Thyroid gland (tissue), 4 donors: ENCODE measurements around the gene HS6ST3. TPM values are rescaled to one million over a fixed set of nuclear protein-coding genes. Genes with fewer than 3 reads are reported as not detected.

Experiments
- DNase-seq, 2 donors: peaks; one replicate each; pipeline ENCODE4 v3.0.0-alpha.2; 2019
- H3K27ac ChIP-seq, 3 donors: fragments of 200-600 bp; sonication (generic); 1 replicate in 2 of 3; 2 replicates in 1 of 3; pipeline ENCODE4 v1.5.1; 2016 to 2019; ENCODE audit warnings: mild to moderate bottlenecking in 1 of 3, moderate library complexity in 1 of 3
- H3K27me3 ChIP-seq: fragments of 200-600 bp; sonication (generic); one replicate; pipeline ENCODE4 v1.5.1; 2019
- H3K36me3 ChIP-seq, 2 donors: fragments of 200-600 bp; sonication (generic); one replicate each; pipeline ENCODE4 v1.5.1; 2016 to 2019
- H3K4me1 ChIP-seq, 2 donors: fragments of 200-600 bp; sonication (generic); one replicate each; pipeline ENCODE4 v1.5.1; 2017 to 2019
- H3K4me3 ChIP-seq, 3 donors: fragments of 200-600 bp; sonication (generic); replicated peaks in 1 of 3; 1 replicate in 2 of 3; 2 replicates in 1 of 3; pipeline ENCODE4 v1.5.1; 2016; ENCODE audit warnings: mild to moderate bottlenecking in 1 of 3
- H3K9me3 ChIP-seq: fragments of 200-600 bp; sonication (generic); one replicate; pipeline ENCODE4 v1.5.1; 2017
- POLR2A ChIP-seq, 2 donors: fragments of 450-650 bp; IDR thresholded peaks; one replicate each; pipeline ENCODE4 v1.6.1; 2017; ENCODE audit warnings: antibody characterized with exemption in 2 of 2, mild to moderate bottlenecking in 2 of 2, moderate library complexity in 1 of 2
- WGBS, 2 donors: methylation state at CpG; one replicate each; pipeline ENCODE4 v1.1.5; 2017; 5-methylcytosine and 5-hydroxymethylcytosine counted together
- intact Hi-C: fragments of 100-400 bp; cut with DNase I; formaldehyde crosslinking; loops from one replicate; pipeline ENCODE4 v1.15.1; 2023
- total RNA-seq, 4 donors: library from RNA; depleted of rRNA; stranded (reverse); fragments of >200 nt; gene quantifications; one replicate each; pipeline ENCODE4 v1.2.3, GENCODE V29; 2016
- TF ChIP-seq, protein P1 (sequence below), 6 experiments: fragments of 200-600 bp in 3 of 6; fragments of 450-650 bp in 3 of 6; sonication (generic) in 3 of 6; IDR thresholded peaks; one replicate each; pipeline ENCODE4 v1.5.1; 2016 to 2019; ENCODE audit warnings: antibody characterized with exemption in 6 of 6, mild to moderate bottlenecking in 2 of 6, inconsistent platforms in 1 of 6, moderate library complexity in 1 of 6

HS6ST3 gene
- total RNA-seq, 4 donors from 2014 or later: 2.0 to 5.8 (median 5.0) TPM

DNA sequence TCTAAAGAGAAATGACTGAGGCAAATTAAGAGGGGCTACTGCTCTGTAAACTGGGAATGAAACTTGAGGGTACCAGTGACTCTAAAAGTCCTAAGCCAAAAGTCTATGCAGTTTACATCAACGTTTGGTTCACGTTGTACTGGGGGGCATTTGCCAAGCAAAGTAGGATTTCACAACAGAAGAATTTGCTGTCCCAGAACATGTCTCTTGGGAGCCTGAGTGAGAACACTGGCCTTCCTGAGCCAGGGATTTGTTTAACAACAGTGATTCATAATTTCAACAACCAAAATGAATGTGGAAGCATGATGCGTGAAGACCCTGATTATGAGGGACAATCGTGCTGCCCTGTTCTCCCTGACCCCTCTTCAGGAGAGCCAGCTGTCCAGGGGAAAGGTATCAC, 726.4 kb downstream of the HS6ST3 start:
- DNase-seq: no peak

DNA sequence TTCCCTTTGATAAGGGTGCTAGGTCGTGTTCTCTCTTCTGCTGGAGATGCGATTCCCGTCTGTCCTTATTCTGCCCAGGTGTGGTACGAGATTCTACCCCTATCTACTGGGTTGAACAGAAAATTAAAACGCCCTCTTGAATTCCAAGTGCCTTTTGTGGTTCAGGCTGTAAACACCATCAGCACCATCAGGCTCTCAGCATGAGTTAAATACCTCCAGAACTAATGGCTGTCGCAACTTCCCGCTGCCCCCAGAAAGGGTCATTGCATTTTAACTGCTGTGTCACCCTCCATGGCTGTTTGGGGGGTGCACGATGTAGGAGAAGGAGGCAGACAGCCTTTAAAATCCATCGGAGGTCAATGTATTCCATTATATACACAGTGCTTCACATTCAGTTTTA, 727.0 kb downstream of the HS6ST3 start:
- Histone ChIP-seq H3K36me3 (no peaks in the 10 kb centered on the region), H3K4me3 (no peak overlapping the region), H3K27me3 (no peaks in the 10 kb centered on the region), H3K27ac (peak overlapping the region in 1 of 3 donors; percentile 5), H3K9me3 (no peaks in the 10 kb centered on the region), H3K4me1 (peaks cover 6 to 17% of the 10 kb centered on the region in 2 donors)
- WGBS, 2 donors: 57 to 67% methylated on average over 9 of the region's 9 CpGs
- intact Hi-C loops: no loop called here
- no peak for DNase-seq
- TF ChIP-seq, protein P1, sequence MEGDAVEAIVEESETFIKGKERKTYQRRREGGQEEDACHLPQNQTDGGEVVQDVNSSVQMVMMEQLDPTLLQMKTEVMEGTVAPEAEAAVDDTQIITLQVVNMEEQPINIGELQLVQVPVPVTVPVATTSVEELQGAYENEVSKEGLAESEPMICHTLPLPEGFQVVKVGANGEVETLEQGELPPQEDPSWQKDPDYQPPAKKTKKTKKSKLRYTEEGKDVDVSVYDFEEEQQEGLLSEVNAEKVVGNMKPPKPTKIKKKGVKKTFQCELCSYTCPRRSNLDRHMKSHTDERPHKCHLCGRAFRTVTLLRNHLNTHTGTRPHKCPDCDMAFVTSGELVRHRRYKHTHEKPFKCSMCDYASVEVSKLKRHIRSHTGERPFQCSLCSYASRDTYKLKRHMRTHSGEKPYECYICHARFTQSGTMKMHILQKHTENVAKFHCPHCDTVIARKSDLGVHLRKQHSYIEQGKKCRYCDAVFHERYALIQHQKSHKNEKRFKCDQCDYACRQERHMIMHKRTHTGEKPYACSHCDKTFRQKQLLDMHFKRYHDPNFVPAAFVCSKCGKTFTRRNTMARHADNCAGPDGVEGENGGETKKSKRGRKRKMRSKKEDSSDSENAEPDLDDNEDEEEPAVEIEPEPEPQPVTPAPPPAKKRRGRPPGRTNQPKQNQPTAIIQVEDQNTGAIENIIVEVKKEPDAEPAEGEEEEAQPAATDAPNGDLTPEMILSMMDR (IDR thresholded peaks at IDR 0.05): no peak
- no peak for TF ChIP-seq POLR2A (IDR thresholded peaks at IDR 0.05)

More for the DNA sequence above, 726.4 kb downstream of the HS6ST3 start:
- Histone ChIP-seq H3K36me3 (no peaks in the 10 kb centered on the region), H3K27ac (peak overlapping the region in 1 of 3 donors; percentile 5), H3K9me3 (no peaks in the 10 kb centered on the region), H3K27me3 (no peaks in the 10 kb centered on the region), H3K4me3 (no peak overlapping the region), H3K4me1 (peaks cover 6 to 17% of the 10 kb centered on the region in 2 donors)
- WGBS, 2 donors: 60 to 80% methylated on average over 4 of the region's 4 CpGs
- TF ChIP-seq POLR2A (IDR thresholded peaks at IDR 0.05): no peak
- TF ChIP-seq, protein P1 (IDR thresholded peaks at IDR 0.05): no peak
- intact Hi-C loops: no loop called here

DNA sequence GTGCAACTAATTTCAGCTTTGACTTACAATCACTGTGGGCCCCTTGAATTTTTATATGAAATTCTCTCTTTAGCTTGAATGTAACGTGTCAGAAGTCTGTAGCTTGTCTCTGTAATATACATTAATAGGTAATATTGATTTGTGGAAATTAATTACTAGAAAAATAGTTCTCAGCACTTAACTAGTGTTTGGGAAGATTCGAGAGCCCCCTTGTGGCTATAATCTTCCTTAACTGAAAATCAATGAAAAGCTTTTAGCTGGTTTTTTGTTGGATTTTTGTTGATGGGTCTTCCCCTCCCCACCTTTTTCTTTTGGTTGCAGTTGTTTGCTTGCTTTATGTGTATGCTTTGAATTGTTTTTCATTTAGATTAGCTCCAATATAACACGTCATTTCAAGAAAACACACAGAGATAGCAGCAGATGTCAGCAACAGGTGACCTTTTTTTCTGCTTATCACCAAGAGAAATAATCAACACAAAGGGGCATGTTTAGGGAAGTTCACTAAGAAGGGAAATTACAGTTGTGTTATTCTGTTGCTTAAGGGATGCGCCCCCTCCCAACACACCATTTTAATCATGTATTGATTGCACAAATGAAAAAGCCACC, 727.5 kb downstream of the HS6ST3 start:
- TF ChIP-seq, protein P1 (IDR thresholded peaks at IDR 0.05): peak in 4 of 6 experiments; percentile 22 to 62 (median 50)
- TF ChIP-seq POLR2A (IDR thresholded peaks at IDR 0.05): no peak
- intact Hi-C loops: no loop called here
- Histone ChIP-seq H3K4me3 (no peak overlapping the region), H3K36me3 (no peaks in the 10 kb centered on the region), H3K9me3 (no peaks in the 10 kb centered on the region), H3K27me3 (no peaks in the 10 kb centered on the region), H3K4me1 (peaks cover 6 to 17% of the 10 kb centered on the region in 2 donors), H3K27ac (no peak overlapping the region)
- 28 to 32% methylated on average over 4 of the region's 4 CpGs for WGBS, 2 donors
- DNase-seq: no peak

DNA sequence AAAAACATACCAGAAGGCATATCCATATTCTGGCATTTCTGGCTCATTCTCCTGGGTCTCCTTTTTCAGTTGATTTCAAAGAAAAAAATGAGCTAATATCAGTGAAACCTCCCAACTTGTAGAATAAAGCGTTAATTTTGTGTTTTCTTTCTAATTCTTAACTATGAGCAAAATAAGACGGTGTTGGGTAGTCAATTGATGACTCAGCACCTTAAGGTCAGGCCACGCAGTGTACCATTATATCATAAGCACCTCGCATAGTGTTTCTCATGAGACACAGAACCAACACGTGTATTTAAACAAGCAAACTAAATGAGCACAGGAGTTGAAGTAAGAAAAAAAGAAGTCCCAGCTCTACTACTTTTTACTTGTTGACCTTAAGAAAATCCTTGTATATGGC, 729.5 kb downstream of the HS6ST3 start:
- H3K36me3 ChIP-seq: no peaks in the 10 kb centered on the region
- H3K27me3 ChIP-seq: no peaks in the 10 kb centered on the region
- intact Hi-C loops: no loop called here
- WGBS, 2 donors: 93 to 95% methylated on average over 5 of the region's 5 CpGs
- no peak for TF ChIP-seq POLR2A (IDR thresholded peaks at IDR 0.05)
- TF ChIP-seq, protein P1 (IDR thresholded peaks at IDR 0.05): no peak
- no peak overlapping the region for H3K4me3 ChIP-seq
- DNase-seq: no peak
- no peak overlapping the region for H3K27ac ChIP-seq
- H3K4me1 ChIP-seq: peaks cover 6 to 17% of the 10 kb centered on the region in 2 donors
- no peaks in the 10 kb centered on the region for H3K9me3 ChIP-seq

DNA sequence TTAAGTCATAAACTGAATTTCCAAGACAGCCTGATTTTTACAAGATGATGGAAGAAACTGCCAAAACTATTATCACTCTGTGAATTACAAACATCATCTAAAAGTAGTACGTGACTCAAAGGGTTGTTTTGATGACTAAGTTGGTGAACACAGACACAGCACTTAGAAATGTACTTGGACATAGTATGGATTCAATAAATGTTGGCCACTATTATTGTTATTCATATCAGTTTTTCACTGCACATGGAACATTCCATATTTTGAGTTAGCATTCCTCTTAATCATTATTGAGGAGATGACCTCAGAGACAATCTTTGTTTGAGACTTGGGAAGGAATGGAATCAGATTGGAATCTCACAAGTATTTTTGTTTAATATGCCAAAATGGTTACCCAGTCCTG, 731.5 kb downstream of the HS6ST3 start:
- H3K4me1 ChIP-seq: peaks cover 6 to 17% of the 10 kb centered on the region in 2 donors
- intact Hi-C loops: loop anchor here (10.0 kb wide), 1 partner anchor 133 kb away; no protein-coding TSS in a partner anchor
- H3K36me3 ChIP-seq: no peaks in the 10 kb centered on the region
- no peak overlapping the region for H3K4me3 ChIP-seq
- H3K9me3 ChIP-seq: no peaks in the 10 kb centered on the region
- DNase-seq: no peak
- TF ChIP-seq, protein P1 (IDR thresholded peaks at IDR 0.05): no peak
- no peak for TF ChIP-seq POLR2A (IDR thresholded peaks at IDR 0.05)
- WGBS, 2 donors: 75 to 95% methylated on average over 1 of the region's 1 CpG
- H3K27me3 ChIP-seq: no peaks in the 10 kb centered on the region
- no peak overlapping the region for H3K27ac ChIP-seq
